ENCODE data around the gene HMG20A.

The HMG20A gene

DNA sequence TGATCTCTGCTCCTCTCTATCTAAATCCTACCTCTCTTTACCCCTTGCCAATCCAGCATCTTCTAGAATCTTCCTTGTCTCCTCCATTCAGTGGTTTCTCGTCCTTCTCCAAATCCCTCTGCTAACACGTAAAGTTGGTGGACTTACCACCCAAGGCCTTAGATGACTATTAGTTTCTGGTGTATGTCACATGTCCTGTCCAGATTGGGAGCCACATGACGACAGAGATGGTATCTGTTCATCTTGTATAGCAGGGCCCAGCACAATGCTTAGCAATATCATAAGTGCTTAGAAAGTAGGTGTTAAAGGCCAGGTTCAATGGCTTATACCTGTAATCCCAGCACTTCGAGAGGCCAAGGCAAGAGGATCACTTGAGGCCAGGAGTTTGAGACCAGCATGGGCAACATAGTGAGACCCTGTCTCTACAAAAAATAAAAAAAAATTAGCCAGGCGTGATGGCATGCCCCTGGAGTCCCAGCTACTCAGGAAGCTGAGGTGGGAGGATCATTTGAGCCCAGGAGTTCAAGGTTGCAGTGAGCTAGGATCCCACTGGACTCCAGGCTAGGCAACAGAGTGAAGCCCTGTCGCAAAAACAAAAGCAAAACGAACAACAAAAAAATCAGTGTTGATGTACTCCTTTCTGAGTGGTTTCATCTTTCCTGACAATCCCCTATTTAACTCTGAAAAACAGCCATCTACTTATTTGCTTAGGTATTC is 81.8 kb downstream of the HMG20A start:
- DNase-seq (ENCODE audit: low spot score): no peak

DNA sequence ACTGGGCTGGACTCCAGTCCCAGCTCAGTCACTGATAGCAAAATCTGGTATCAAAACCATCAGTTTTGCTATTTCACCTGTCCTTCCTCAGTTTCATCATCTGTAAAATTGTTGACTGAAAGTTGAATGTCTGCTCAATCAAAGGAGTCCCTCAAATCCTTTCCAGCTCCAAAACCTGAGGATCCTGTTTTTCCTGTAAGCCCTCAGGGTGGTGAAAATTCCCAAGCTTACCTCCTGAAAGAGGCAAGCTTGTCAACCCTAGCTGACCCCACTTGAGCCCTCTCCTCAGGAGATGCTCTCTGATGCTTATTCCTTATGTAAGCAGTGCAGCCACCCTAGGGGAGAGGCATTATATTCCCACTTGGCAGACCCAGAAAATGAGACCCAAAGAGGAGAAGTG is 82.6 kb downstream of the HMG20A start:
- DNase-seq (ENCODE audit: low spot score): no peak

DNA sequence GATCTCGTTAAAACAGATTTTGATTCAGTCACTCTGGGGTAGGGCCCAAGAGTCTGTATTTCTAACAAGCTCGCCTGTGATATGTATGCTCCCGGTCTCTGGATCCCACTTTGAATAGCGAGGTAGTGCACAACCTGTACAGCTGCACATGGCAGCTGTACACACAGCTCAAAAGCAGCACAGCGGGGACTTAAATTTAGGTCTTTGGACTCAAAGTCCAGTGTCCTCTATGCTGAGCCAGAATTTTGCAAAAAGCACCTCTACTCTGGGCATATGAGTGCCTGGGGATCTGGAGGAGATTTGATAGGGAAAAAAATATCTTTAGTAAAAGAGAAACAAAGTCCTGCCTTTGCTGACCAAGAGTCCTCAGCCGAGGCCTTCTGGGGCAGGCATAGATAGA is 83.1 kb downstream of the HMG20A start:
- DNase-seq (ENCODE audit: low spot score): no peak

DNA sequence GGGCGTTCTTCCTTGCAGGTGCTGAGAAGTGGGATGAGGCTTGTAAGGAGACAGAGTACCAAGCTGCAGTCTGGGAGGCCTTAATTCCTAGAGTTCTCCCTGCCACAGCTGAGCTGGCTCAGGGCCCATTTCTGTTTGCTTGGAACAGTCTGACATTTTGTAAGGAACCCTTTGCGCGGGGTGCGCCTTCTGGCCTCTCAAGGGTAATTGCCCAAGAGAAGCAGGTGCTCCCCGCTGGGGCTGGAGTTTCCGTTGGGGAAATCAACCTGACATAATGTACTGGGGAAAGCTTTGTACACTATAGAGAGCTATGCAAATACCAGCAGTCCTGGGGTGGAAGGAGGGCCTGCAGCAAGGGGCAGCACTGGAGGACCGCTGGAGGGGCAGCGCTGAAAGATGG is 83.6 kb downstream of the HMG20A start:
- no peak for DNase-seq (ENCODE audit: low spot score)

DNA sequence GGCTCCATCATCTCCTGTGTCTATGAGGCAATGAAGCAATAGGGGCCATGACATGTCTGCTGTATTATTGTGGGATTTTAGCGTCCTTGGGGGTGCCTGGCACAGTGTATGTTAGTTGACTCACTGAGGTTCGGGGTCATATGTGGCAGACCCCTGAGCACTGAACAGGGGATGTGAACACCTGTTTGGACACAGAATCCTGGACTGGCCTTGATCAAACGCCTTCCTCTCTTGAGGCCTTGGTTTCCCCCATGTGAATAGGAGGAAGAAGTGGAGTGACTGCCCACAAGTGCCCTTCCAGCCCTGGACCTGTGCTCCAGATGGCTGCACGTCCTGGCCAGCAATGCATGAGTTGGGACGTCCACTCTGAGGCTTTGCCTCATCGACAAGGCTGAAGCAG is 84.2 kb downstream of the HMG20A start:
- no peak for DNase-seq (ENCODE audit: low spot score)

DNA sequence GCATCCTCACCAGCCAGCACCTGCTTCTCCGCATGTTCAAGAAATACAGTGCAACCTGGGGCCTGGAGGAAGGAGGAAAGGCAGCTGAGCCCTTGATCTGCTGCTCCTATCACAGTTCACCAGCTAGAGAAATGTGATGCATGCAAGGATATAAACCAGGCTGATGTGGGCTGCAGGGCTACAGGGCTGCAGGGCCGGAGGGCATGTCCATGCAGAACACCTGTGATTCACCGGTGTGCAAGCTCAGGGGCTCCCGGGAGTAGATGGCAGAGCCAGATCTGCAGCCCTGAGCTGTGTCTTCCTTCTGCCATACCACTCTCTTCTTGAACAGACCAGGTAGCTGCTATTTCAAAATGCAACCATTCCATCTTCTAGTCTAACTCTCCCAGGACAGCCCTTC is 84.9 kb downstream of the HMG20A start:
- no peak for DNase-seq (ENCODE audit: low spot score)

DNA sequence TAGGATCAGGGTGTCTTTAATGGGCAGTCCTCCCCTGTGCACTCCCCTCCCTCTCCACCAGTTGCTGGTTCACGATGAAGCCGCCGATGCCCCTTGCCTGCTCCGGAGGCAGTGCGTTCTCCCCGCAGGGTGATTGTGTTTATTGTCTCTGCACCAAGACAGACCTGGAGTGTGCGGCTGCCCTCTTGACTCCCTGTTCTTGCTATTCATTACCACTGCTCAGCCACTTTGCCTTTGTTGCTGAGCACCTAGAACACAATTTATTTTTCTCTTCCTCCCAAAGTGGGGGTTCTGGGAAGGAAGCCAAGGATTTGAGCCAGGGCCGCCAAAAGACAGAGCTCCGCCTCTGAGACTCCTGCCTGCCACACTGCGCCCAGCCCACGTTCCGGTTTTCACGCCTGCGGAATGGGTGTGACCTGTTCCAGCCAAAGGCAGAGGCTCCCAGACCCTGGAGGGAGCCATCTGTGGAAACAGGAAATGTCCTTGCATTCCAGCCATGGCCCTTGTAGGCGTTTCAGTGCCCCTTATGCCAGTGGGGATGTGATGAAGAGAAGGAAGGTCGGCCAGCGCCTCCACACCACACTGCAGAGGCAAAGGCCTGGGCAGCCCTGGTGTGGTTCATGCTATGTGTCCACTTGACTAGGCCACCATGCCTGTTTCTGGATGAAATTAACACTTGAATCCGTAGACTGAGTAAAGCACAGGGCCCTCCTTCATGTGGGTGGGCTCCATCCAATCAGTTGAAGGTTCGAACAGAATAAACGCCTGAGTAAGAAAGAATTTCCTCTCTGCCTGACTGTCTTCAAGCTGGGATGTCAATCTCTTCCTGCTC is 85.8 kb downstream of the HMG20A start:
- no peak for DNase-seq (ENCODE audit: low spot score)

DNA sequence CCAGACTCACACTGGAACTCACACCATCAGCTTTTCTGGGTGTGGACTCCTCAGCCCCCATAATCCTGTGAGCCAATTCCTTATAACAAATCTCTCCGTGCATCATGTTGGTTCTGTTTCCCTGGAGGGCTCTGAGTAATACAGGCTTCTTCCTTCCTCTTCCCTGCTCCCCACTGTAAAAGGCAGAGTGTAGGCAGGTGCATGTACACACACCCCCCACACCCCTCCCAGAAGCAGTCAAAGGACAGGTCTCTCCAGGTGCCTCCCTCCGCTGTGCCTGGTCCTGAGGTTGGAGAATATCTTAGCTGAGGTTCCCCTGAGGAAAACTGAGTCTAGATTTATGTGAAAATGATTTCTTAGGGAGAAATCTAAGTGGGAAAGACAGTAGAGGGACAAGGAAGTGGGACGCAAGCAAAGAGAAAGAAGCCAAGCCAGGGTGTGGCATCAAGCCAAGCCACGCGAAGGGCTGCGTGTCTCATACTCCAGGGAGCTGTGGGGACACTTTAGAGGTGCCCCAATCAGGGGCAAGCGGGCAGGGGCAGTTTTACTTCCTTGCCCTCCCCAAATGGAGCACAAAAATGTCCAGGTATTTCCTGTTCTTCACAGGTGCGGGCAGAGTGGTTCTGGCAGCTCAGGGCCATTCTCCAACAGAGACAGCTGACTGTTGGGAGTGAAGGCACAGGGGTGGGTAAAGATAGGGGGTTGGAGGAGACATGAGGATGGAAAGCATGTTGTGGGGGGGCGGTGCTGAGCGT is 86.6 kb downstream of the HMG20A start:
- no peak for DNase-seq (ENCODE audit: low spot score)

DNA sequence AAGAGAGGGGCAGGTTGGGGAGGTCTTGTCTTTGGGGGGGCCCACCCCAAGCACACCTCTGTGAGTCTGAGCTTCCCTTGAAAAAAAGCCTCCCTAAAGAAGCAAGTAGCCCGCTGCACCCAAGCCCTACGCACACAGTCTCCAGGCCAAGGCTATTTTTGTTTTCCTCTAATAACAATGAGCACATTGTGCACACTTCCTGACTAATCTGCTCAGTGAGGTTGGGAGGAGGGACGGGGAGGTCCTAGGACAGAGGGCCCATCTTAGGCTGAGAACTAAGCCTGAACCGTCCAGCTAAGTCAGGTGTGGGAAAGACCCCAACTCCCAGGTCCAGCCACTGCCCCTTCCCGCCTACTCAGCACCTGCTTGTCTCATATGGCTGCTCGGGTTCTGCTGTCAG is 87.2 kb downstream of the HMG20A start:
- DNase-seq (ENCODE audit: low spot score): no peak

DNA sequence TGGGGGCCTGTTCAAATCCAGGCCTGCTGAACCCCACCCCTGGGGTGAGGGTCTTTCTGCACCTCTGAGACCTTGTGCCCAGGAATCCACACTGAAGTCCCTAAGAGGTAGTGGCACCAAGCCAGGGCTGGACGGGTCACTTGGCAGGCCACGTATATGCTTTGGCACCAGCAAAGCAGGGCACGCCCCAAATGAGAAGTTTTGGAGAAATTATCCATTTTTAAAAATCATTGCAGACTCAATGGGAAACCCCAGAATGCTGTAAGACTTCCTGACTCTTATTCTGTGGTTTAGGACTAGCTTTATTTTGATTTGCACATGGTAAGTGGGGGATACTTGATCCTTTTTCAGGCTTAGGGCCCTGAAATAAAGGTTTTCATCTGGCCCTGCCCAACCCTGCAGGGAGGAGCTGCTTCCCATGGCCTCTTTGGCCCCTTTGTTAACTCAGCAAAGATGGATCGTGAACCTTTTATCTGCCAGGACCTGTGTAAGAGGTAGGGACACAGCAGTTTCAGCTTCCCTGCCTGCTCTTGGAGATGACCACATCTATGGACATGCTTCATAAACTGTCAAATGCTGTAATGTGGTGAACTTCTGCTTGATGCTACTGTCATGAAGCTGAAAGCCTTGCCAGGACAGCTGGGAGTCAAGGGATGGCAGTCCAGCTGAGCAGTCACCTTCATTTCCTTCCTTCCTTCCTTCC is 88.0 kb downstream of the HMG20A start:
- DNase-seq (ENCODE audit: low spot score): no peak

DNA sequence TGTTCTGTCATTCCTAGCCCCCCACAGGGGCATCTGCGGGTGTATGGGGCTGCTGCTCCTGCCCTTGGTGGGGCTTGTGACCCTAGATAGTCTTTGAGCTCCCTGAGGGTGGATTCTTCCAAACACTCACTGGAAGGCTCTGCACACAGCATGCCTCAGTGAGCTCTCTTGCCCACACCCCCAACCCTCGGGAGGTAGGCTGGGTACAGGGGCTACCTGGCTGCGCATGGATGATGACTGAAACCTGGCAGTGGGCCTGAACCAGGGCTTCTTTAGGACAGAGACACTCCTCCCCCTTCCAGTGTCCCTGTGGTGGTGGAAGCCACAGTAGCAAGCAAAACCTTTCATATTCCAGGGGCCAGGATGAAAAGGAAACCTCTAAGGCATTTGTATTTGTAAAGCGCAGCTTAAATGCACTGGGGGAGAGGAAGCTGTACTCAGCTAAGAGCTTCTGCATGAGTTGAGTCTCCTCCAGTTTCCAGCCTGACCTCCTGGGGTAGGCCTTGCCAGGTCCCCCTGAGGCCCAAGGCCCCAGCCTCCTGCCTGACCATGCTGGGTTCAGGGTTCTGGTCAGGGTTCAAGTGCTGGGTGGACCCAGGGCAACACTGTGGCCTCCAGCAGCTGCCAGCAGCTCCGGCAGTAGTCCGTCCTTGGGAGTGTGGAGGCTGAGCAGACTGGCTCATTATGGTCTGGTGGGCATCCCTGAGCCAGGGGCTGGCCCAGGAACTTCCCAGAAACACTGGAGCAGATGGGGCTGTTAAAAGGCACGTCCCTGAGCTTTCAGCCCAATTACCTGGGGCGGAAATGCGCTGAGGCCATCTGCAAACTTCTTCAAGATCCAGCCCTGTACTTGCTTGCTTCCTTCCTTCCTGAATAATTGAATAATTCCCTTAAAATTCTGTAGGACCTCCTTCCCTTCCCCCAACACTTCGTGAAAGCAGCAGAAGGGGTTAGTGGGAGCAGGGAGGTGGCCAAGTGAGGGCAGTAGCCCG is 89.7 kb downstream of the HMG20A start:
- no peak for DNase-seq (ENCODE audit: low spot score)

DNA sequence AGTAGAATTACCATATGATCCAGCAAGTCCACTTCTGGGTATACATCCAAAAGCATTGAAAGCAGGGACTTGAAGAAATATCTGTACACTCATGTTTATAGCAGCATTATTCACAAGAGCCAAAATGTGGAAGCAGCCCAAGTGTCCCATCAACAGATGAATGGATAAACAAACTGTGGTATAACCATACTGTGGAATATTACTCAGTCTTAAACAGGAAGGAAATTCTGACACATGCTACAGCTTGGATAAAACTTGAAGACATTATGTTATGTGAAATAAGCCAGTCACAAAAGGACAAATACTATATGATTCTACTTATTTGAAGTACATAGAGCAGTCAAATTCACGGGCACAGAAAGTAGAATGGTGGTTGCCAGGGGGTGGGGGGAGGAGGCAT is 91.2 kb downstream of the HMG20A start:
- DNase-seq (ENCODE audit: low spot score): no peak

DNA sequence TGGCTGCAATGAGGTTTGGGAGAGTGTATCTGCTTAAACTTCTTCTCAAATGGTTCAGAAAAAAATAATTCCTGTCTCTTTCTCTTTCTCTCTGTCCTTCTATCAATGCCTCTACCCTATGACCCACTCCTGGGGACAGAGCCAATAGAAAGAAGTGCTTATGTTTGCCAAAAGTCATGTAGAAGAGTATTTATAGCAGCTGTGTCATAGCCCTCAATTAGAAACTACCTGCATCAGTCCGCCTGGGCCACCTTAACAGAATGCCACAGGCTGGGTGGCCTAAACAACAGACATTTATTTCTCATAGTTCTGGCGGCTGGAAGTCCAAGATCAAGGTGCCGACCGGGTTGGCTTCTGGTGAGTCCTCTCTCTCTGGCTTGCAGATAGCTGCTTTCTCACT is 92.5 kb downstream of the HMG20A start:
- DNase-seq (ENCODE audit: low spot score): no peak

DNA sequence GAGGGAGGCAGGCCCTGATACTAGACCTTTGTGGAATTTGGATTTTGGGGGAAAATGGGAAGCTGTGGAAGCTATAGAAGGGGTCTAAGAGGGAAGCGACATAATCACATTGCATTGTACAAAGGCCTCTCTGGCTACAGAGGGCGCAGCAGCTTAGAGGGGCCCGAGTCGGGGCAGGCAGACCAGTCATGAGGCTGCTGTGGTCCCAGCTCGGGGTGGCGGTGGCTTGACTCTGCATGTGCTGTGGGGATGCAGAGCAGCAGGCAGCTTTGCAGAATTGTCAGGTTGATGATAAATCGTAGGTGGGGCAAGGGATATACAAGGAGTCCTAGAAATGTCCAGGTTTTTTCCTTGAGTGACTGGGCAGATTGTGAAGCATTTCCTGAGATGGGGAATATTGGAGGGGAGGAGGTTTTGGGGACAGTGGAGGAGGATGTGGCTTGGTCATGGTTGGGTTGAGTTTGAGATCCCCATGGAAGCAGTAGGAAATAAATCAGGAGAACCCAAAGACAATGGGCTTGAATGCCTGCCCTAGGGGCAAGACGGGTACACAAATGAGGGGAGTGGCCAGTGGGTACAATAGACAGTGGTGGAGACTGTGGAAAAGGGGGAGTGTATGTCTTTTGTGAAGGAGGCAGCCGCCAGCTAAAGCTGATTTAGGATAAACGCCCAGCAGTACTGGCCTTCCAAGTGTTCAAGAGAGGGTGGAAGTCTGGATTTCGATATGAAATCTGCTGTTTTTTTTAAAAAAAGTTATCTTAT is 94.1 kb downstream of the HMG20A start:
- DNase-seq (ENCODE audit: low spot score): no peak

DNA sequence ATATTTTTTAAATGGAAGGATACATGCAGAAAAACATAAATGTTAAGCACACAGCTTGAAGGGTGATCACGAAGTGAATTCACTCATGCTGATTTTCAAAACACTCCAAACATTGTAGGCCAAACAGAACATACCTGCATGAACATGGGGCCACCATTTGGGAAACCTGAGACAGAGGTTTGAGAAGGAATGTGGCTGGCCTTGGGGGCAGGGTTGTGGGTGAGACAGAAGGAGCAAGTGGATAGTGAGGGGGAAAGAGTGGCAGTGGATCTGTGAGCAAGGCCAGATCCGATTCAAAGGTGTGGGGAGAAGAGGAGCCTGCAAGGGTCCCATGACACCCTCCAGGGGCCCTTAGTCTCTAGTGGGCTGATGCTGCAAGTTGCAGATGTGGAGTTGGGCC is 94.9 kb downstream of the HMG20A start:
- no peak for DNase-seq (ENCODE audit: low spot score)

DNA sequence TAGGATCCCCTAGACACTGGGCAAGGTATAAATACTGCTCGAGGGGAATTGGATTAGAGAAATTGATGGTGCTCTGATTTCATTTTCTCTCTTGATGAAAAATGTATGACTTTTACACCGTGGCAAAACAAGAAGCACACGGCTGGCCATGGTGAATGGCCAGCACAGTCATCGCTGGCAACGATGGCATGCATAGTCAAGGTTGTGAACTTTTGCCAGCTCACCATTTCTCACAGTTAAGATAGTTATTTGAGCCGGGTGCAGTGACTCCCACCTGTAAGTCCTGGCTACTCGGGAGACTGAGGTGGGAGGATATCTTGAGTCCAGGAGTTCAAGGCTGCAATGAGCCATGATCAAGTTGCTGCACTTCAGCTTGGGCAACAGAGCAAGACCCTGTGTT is 95.4 kb downstream of the HMG20A start:
- DNase-seq (ENCODE audit: low spot score): no peak

DNA sequence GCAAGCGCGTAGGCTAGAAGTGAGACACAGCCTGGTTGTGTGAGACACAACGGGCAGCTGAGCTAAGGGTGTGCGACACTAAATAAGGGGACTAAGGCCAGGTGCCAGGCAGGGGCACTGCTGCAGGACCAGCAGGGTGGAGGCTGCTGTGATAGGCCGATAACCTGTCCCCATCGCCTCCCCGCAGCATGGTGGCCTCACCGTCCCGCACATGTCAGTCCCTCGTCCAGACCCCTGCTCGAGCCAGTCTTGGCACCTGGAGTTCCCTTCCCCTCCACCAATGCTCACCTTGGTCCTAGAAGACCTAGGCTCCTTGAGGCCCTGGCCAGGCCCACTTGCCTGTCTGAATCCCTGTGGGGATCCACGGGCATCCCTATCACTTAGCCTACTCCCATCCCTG is 96.1 kb downstream of the HMG20A start:
- no peak for DNase-seq (ENCODE audit: low spot score)

DNA sequence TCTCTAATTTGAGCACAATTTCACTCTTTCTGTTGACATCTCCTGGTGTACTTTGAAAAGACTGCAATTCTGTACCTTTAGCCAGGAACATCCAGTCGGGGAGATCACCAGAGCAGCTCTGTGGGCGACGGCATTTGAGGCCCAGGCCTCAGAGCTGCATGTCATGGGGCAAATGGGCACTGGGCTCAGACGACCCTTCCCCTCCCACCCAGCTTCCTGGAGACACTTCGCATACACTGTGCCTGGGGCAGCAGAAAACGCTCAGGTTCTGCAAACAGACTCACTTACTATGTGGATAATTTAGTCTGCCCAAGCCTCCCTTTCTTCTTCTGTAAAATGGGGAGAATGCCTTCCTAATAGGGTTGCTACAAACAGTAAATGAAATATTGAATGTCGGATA is 96.9 kb downstream of the HMG20A start:
- no peak for DNase-seq (ENCODE audit: low spot score)

DNA sequence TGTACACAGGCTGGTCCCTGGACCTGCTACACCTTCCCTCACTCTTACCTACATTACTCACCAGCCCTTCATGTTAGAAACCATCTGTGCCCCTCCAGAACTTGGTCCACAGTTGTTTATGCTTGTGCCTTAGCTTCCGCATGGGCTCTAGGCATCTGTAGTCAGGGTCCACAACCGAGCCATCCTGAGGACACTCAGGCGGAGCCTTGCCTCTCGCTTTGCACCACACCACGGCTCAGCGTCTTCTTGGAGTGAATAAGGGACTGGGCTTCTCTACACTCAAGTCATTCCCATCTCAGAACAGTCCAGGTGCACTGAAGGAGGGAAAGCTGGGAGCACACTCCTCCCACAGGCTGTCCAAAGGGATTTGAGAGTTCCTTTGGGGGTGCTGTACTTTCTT is 97.8 kb downstream of the HMG20A start:
- no peak for DNase-seq (ENCODE audit: low spot score)

DNA sequence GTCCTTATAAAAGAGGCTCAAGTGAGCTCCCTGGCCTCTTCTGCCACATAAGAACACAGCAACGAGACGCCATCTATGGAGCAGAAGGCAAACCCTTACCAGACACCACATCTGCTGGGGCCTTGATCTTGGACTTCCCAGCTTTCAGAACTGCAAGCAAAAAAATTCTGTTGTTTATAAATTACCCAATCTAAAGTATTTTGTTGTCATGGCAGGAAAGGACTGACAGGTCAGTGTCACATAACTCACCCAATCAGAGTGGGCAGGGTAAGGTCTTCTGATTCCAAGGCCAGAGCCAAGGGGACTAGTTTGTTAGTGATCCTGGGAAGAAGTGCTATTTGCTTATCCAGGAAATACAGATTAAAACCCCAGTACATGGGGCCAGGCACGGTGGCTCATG is 98.9 kb downstream of the HMG20A start:
- DNase-seq (ENCODE audit: low spot score): no peak

All from hematopoietic multipotent progenitor cell treated with erythropoietin and hydrocortisone succinate and interleukin-3 and kit ligand, for 15 days (in vitro differentiated cells).